Globus pallidus (tissue), 1 donor: ENCODE measurements around the gene TPBGL.

ENCODE experiments used
- DNase-seq: peaks from one replicate; pipeline ENCODE4 v3.0.0-alpha.2; 2015; ENCODE audit warnings: low spot score

TPBGL gene, protein sequence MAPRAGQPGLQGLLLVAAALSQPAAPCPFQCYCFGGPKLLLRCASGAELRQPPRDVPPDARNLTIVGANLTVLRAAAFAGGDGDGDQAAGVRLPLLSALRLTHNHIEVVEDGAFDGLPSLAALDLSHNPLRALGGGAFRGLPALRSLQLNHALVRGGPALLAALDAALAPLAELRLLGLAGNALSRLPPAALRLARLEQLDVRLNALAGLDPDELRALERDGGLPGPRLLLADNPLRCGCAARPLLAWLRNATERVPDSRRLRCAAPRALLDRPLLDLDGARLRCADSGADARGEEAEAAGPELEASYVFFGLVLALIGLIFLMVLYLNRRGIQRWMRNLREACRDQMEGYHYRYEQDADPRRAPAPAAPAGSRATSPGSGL

DNA sequence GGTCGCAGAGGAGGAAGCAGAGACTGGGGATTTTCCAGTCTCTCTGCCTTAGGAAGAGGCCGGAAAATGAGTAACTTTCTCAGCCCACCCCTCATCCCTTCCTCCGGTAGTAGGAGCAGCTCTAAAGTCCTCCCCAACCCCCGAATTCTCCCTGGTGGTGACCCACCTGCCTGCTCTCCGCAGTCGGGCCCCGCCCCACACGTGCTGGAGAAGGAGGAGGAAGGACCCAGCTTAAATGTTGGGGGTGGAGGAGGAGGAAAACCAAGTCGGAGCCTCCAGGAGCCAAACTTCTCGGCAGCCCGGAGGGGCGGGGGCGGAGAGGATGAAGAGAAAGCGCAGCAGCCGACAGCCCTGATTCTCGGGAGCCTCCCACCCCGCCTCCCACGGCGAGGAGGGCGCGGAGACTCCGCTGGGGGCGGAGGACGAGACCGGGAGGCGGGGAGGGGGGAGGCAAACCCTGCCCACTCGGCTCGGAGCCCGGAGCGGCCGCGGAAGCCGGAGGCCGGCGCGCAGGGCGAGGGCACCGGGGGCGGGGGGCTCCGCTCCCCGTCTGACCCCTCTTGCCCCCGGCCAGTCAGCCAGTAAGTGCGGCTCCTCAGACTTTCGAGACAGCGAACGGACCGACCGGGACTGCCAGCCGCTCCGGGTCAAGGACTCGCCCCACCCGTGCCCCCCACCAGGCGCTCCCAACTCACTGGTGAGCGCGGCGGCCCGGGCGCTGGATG, at the start of gene TPBGL:
TSS of gene TPBGL (plus strand) at position 464 of the 725 bp plus-strand sequence. CDS start 276 bp downstream, outside the sequence.
- DNase-seq = no peak

DNA sequence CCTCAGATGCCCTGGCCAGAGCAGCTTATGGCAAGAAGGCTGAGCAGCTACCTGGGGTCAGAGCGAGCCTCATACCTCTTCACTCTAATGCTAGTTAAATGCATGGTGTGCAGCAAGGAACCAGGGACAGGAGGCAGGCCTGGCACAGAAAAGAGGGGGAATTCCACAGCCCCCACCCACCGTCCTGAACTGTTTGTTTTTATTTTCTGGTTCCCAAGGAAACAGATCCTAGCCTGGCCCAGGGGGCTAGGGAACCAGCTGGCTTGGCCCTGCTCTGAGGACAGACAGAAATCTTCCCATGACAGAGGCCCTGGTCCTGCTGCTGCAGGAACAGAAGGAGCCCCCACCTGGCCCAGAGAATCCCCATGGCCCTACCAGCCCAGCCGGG, 49.2 kb upstream of the TPBGL start:
- no peak for DNase-seq

DNA sequence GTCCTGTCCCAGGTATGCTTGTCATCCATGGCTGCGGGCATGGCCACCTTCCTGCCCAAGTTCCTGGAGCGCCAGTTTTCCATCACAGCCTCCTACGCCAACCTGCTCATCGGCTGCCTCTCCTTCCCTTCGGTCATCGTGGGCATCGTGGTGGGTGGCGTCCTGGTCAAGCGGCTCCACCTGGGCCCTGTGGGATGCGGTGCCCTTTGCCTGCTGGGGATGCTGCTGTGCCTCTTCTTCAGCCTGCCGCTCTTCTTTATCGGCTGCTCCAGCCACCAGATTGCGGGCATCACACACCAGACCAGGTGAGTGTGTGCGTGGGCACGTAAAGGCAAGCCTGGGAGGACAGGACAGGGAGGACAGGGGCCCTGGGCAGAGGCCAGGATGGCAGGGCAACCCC, 47.3 kb upstream of the TPBGL start:
- DNase-seq = no peak

DNA sequence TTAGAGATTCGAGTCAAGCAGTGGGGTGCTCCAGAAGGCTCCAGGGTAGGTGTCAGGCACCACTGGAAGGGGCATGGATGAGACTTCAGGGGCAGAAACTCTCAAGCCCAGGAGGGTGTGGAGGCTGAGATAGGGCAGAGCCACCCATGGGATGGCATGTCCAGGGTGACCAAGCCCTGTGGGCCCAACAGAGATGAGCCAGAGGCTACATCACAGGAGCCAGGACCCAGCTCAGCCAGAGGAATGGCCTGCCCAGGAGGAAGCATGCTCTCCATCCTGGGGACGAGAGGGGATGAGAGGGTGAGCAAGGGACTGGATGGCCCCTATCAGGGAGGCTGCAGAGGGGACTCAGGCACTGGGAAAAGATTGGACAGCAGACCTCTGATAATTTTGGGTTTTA, 46.9 kb upstream of the TPBGL start:
- no peak for DNase-seq

DNA sequence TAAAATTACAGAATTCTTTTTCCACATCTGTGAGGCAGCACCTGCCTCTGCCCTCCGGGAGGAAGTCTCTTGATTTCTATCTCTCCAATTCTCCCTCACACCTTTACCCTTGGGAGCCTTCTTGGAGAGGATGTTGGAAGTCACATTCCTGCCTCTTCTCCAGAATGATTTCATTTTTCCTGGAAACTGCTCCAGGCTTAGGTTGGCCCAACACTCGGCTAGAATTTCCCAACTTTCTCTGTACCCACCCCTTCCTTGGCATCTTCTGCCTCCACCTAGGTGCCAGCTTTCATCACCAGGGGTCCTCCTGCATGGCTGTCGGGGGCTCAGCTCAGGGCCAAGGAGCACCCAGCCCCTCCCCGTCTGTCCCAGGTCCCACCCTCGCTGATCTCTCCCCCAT, 46.4 kb upstream of the TPBGL start:
- DNase-seq = no peak

DNA sequence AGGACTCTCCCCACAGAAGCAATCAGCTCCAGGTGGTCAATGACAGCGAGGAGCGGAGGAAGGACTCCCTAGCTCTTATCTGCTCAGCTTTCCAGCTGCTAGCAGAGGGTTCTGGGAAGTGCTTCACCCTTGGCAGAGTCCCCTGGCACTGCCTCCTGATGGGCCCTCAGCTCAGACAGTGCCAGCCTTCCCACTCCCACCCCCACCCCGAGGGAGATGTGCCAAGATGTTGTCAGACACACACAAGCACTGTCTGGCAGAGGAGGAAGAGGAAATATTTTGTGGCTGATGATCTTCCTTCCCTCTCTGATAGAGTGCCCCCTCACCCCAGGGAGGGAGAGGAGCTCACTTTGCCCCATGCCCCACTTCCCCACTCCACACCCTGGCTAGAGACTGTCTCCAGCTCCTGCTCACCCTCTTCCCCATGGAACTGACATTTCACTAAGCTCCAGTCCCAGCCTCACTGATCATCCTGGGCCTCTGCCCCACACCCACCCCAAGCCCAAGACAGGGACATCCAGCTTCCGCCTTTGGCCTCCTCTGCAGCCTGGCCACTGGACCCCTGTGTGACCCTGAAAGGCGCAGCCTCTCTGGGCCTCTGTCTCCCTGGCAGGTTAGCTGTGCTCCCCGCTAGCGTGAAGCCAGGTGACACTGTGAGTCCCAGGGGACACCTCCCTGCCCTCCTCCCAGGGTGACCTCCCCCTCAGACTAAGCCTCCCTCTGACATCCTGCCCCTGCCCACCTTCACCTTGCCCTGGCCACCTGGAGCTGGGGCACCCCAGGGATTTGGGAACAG, 45.2 kb upstream of the TPBGL start:
- peak; percentile 74 for DNase-seq

DNA sequence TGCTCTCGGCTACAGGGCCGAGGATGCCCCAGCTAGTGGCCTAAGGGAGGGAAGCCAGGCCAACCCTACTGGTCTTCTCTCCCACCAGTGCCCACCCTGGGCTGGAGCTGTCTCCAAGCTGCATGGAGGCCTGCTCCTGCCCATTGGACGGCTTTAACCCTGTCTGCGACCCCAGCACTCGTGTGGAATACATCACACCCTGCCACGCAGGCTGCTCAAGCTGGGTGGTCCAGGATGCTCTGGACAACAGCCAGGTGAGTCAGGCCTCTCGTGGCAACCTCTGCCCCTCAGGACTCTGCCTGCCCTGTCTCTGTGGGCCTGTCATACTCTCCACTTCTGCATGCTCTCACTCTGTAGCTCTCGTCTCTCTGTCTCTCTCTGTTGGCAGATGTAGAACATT, 44.1 kb upstream of the TPBGL start:
- DNase-seq = no peak

DNA sequence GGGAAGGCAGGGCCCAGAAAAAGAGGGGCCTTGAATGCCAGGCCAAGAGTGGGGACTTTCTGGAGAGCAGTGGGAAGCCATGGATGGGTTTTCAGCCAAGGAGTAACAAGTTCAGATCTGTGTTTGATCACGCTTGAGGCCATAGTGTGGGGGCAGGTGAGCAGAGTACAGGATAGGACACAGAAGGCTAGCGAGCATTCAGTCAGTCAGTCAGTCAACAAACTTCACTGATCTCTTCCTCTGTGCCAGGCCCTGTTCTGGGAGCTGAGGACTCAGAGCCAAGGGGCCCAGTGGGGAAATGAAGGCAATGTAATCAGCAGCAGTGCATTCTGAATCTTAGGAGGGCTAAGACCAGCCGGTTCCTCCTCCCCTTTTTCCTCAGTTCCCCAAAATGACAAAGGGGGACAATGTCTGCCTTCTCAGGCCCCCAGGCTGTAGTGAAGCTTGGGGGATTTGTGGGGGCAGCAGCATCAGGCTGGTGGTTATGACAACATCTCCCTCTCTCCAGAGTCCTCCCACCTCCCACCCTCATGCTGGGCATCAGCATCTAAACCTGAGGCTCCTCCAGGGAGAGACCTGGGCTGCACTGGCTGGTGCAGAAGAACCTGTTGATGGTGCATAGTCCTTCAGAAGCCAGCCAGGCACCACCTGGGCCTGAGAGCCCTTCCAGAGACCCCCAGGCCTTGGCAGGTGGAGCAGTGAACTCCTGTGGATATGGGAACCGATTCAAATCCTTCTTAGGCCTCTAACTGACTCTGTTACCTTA, 42.9 kb upstream of the TPBGL start:
- DNase-seq = no peak

DNA sequence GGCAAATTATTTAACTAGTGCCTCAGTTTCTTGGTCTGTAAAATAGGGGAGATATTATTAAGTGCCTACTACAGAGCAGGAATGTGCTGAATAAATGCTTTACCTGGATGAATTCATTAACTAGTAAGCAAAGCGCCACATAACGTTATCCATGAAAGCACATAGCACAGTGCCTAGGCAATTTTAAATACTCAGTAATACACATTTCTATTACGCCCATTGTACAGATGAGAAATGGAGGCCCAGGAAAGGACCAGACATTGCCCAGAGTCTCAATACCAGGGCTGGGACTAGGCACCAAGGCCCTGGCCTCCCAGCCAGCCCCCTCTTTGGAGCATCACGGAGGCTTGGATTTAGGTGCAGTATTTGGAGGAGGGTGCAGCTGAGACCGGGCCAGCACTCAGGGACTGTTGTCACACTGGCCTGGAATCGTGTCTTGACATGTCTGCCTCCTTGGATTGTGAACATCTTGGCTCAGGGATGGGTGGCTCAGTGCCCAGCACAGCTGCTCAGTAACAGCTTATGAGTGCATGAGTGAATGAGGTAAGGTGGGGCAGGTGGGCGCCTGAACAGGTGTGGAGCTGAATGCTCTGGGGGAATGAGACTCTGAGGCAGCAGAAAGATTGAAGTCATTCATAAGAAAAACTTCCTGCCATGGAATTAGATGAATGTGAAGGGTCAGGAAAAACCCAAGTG, 42.1 kb upstream of the TPBGL start:
- no peak for DNase-seq

DNA sequence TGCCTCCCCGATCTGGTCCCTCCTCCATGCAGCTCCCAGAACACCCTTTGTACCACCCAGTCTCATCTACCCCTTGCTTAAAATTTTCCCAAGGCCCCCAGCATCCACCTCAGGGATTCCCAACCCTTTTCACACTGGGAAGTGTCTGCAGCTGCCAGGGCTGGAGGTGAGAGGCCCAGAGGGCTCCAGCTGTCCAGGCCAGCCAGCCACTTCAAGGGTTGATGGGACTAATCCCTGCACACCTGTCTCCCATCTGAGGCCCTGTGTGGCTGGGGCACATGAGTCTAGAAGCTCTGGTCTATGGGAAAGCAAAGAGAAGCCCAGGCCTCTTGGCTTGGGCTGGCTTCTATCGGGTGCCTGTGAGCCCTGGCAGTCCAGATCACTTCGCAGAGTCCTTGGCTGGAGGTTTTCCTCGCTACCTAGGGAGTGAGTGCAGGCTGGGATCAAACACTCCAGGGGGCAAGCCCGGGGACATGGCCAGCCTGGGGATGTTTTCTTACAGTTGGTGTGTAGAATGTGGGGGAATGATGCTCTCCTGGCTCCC, 41.1 kb upstream of the TPBGL start:
- DNase-seq = no peak

DNA sequence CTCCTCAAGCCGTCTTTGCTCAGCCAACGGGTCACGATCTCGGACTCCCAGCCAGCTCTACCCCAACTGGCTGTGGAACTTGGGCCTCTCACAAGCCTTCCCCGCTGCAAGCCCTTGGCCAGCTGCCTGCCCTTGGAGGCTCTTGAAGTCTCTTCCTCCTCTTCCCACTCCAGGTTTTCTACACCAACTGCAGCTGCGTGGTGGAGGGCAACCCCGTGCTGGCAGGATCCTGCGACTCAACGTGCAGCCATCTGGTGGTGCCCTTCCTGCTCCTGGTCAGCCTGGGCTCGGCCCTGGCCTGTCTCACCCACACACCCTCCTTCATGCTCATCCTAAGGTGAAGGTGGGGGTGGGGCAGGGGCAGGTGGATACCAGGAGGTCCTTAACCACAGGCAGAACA, 40.5 kb upstream of the TPBGL start:
- no peak for DNase-seq

DNA sequence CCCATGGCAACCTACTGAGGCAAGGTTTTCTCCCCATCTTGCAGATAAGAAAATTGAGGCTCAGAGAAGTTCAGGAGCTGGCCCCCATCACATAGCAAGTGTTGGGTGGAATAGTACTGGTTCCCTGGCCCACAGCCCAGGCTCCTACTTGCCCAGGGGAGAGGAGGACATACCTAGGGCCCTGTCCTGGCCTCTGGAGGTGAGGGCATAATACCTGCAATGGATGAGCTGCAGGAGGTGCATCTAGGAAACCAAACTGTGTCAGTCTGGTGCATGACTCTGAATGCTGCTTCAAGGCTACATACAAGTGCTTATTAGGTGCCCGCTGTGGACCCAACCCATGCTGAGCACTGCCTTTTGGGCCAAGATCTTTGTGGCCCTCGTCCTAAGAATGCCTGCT, 40.0 kb upstream of the TPBGL start:
- no peak for DNase-seq

DNA sequence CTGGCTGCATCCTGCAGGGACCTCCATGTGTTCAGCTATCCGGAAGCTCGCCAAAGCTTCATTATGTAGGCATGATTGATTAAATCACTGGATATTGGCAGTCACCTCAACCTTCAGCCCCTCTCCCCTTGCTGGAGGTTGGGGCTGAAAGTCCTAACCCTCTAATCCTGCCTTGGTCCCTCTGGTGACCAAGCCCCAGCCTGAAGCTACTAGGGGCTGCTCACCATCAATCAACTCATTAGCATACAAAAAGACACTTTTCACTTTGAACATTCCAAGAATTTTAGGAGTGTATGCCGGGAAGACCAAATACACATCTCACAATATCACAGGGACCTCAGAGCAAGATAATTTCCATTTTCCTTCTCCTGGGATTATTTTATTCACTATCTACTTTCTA, 38.8 kb upstream of the TPBGL start:
- no peak for DNase-seq

DNA sequence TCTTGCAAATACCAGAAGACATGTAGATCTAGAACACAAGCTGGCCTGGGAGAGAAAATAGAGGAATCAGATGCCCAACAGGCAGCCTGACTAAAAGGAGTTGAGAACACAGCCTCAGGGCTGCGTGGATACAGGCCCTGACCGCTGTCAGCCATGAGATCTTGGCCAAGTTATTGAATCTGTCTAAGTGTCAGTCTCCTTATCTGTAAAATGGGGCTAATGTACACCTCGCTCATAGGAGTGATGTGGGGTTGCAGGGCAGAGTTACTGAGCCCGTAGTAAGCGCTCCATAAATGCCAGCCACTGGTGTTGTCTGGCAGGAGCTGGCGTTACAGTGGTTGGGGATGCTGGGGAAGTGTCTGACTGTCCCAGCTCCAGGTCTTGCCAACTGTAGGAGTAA, 38.4 kb upstream of the TPBGL start:
- no peak for DNase-seq

DNA sequence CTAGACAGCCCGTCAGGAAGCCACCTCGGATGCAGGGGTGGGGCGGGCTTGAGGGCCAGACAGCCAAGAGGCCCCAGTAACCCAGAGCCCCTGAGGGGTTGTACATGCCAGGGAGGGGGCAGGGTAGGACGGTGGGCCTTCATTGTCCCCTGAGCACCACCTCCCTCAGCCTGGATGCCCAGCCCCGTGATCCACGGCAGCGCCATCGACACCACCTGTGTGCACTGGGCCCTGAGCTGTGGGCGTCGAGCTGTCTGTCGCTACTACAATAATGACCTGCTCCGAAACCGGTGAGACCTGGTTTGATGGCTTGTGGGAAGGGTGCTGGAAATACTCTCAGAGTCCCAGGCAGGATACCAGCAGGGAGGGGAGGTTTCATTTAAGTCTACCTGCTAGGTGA, 37.4 kb upstream of the TPBGL start:
- no peak for DNase-seq

DNA sequence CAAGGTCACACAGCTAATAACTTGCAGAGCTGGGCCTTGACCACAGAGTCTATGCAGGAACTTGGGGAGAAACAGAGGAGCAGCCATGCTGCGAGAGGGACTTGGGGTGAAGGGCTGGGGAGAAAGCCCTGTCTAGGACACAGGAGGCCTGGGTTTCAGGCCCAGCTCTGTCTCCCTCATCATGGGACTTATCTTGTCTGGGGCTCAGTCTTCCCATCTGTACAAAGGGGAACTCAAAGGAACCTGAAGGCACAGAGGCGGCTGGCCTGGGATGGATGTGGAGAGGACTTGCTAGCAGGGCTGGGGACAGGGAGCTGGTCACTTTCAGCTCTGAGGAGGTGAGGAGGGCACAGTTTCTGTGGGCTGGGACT, 36.9 kb upstream of the TPBGL start:
- DNase-seq = no peak

DNA sequence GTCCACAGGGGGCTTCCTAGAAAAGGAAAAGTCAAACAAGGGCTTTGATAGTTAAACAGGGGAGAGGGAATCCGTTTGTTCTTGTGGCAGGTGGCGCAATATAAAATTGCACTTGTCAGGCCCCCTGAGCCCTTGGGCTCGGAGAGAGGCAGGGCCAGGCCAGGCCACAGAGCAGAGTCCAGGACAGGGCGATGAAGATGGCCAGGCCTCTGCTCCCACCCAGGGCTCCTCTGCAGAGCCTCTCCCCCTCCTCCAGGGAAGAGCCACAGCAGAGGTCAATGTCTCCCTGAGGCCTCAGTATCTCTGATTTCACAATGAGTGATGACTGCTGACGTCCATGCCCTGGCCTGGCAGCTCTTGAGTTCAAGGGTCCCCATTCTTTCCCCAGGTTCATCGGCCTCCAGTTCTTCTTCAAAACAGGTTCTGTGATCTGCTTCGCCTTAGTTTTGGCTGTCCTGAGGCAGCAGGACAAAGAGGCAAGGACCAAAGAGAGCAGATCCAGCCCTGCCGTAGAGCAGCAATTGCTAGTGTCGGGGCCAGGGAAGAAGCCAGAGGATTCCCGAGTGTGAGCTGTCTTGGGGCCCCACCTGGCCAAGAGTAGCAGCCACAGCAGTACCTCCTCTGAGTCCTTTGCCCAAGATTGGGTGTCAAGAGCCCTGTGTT, 36.4 kb upstream of the TPBGL start:
- DNase-seq = no peak

DNA sequence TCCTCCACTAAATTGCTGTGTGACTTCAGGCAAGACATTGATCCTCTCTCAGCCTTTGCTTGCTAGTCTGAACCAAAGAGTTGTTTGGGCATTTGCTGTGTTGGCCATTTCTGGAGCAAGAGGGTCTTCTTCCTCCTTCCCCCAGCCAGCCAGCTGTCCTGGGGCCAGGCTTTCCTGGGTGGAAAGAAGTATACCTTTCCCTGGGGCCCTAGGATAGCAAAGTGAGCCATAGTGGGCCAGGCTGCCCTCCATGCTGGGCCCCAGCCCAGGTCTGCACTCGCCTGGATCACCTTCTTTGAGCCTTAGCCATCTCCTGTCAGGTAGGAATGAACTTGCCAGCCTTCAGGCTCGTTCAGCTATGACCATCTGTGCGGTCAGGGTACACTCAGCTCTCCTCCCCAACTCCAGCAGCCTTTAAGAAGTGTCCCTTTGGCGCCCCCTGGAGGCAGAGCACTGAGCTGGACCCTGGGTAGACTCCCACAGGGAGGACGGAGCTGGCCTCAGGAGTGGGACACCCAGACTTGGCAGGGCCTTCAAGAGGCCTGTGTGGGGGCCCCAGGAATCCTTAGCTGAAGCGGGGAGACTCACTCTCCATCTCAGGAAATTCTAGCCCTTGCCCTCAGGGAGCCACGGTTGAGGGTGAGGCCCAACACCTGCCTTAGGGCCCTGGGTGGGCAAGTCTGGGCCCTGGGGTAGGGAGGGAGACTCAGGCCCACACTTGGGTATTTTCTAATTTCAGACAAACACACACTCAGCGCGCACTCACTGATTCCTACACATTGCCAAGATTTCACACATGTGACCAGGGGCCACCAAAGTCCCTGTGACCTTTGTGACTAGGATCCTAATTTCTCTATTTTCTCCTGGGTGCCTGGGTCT, 35.6 kb upstream of the TPBGL start:
- DNase-seq = peak; percentile 60

DNA sequence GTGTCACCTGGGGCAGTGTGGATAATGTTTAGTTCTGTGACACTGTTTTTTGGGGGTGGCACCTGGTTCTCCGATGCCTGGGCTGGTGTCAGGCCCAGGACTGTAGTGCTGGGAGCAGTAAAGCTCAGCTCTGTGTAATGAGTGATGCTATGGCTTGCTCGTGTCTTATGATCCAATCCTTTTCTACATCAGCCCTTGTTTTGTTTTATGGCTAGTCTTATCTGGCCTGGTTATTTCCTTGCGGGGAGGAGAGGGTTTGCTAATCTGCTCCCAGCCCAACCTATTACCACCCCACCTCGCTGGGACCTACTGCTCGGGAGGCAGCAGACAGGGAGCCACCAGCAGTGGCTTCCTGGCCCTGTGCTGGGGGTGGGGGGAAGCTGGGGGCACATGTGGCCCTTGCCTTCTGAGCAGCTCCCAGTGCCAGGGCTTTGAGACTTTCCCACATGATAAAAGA, 35.0 kb upstream of the TPBGL start:
- no peak for DNase-seq

DNA sequence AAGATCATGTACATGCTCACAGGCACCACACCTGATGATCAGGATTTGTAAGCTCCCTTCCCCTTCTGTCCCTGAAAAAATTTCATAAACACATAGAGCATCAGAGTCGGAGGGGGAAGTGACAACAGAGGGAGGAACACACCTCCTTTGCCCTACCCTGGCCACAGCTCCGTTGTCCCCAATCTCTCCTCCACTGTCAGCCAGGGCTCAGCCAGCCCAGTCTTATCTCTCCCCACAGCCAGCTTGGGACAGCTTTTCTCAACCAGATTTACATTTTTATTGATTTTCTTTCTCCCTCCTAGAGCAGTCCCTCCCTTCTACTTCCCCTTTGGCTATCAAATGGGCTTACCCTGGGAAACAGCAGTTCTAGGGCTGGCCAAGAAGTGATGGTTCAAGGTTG, 32.1 kb upstream of the TPBGL start:
- no peak for DNase-seq
